LNCAP (cell line): ENCODE results near the gene SHFL.

Experiments used
- CTCF ChIP-seq: fragments of 450-650 bp; IDR thresholded peaks from 2 replicates; pipeline ENCODE4 v1.5.1; 2017; ENCODE audit warnings: mild to moderate bottlenecking

Gene SHFL

GRCh38 chr19:10085641-10086590 lies at the start of gene SHFL:
Gene SHFL, plus strand, starts transcription at chr19:10086317. Its CDS starts 111 bp downstream, at chr19:10086428.
- TF ChIP-seq CTCF, result no peak

GRCh38 chr19:10036601-10037071 lies 49.5 kb upstream of the SHFL start:
- TF ChIP-seq CTCF, result no peak

- no peak for TF ChIP-seq CTCF
Measured at GRCh38 chr19:10037367-10037766, 48.8 kb upstream of the SHFL start.

- TF ChIP-seq CTCF, result no peak
Measured at GRCh38 chr19:10037809-10038208, 48.3 kb upstream of the SHFL start.

- TF ChIP-seq CTCF, result no peak
Measured at GRCh38 chr19:10043286-10043927, 42.7 kb upstream of the SHFL start.

GRCh38 chr19:10044390-10044789 lies 41.7 kb upstream of the SHFL start:
- TF ChIP-seq CTCF, result no peak

- no peak for TF ChIP-seq CTCF
Measured at GRCh38 chr19:10045371-10045770, 40.7 kb upstream of the SHFL start.
